ENCODE measurements around the gene SLC31A2. TPM values are rescaled to one million over a fixed set of nuclear protein-coding genes. Genes with fewer than 3 reads are reported as not detected.

Gene SLC31A2
- polyA plus RNA-seq, 1 of the 3 experiments (the other 2 are of a cell fraction), result 6.4 TPM

GRCh38 chr9:113181165-113181564, 30.4 kb downstream of the SLC31A2 start:
- no peak for TF ChIP-seq MAX (IDR thresholded peaks at IDR 0.05; ENCODE audit: low read depth)
- no peak for TF ChIP-seq GABPA (IDR thresholded peaks at IDR 0.05; ENCODE audit: low read depth)
- no peak for TF ChIP-seq FOSL2 (IDR thresholded peaks at IDR 0.05; ENCODE audit: borderline replicate concordance, low read depth)
- TF ChIP-seq PBX3 (IDR thresholded peaks at IDR 0.05), result no peak
- TF ChIP-seq CTCF (IDR thresholded peaks at IDR 0.05), result no peak
- no peak for TF ChIP-seq YY1 (IDR thresholded peaks at IDR 0.05; ENCODE audit: low read depth)
- TF ChIP-seq NFIC (IDR thresholded peaks at IDR 0.05; ENCODE audit: borderline replicate concordance), result no peak
- TF ChIP-seq JUND (IDR thresholded peaks at IDR 0.05), result no peak
- no peak for TF ChIP-seq TAF1 (IDR thresholded peaks at IDR 0.05; ENCODE audit: borderline replicate concordance, low read depth, low read length)
- TF ChIP-seq EZH2phosphoT487 (IDR thresholded peaks at IDR 0.05; ENCODE audit: borderline replicate concordance, low read depth), result no peak
- no peak for TF ChIP-seq EP300 (IDR thresholded peaks at IDR 0.05; ENCODE audit: borderline replicate concordance in 1 of 2, low read depth in 1 of 2, low read length in 1 of 2)
- TF ChIP-seq MXI1 (IDR thresholded peaks at IDR 0.05; ENCODE audit: low read depth, low read length), result no peak
- TF ChIP-seq NRF1 (IDR thresholded peaks at IDR 0.05; ENCODE audit: low read depth, low read length), result no peak
- TF ChIP-seq RXRA (IDR thresholded peaks at IDR 0.05; ENCODE audit: borderline replicate concordance, low read depth), result no peak
- no peak for TF ChIP-seq CHD2 (IDR thresholded peaks at IDR 0.05; ENCODE audit: low read length, partially characterized antibody)
- Histone ChIP-seq H3K36me3 (replicated peaks in 1 of 2; ENCODE audit: control insufficient read depth in 1 of 2, insufficient read depth in 2 of 2, low read length in 1 of 2) (peaks cover 48 to 84% of the 10 kb centered on the region in 2 experiments), H3K9me2 (no peaks in the 10 kb centered on the region), H4K20me1 (ENCODE audit: insufficient read depth) (no peaks in the 10 kb centered on the region), H2AFZ (ENCODE audit: low read depth) (no peak overlapping the region), H3K27ac (ENCODE audit: low read depth in 2 of 2, low read length in 1 of 2) (no peak overlapping the region), H3K4me1 (ENCODE audit: control insufficient read depth in 1 of 2, insufficient read depth in 2 of 2, low read depth in 1 of 2, low read length in 1 of 2) (no peaks in the 10 kb centered on the region), H3K9me3 (no peaks in the 10 kb centered on the region), H3K9ac (no peak overlapping the region), H3F3A (replicated peaks; ENCODE audit: insufficient read depth) (peaks cover 4% of the 10 kb centered on the region), H3K4me2 (no peak overlapping the region), H3K79me2 (ENCODE audit: insufficient read depth) (no peaks in the 10 kb centered on the region), H3K27me3 (ENCODE audit: insufficient read depth) (no peaks in the 10 kb centered on the region), H3K4me3 (ENCODE audit: low read depth in 2 of 2, low read length in 1 of 2) (no peak overlapping the region)
- POLR2A ChIA-PET, result no interaction called here
- DNase-seq, result no peak
- CTCF ChIA-PET, result interaction anchor here (1.2 to 1.8 kb wide), 2 partner anchors 19 to 69 kb away, joined by 3 to 4 read pairs; no protein-coding TSS in a partner anchor

GRCh38 chr9:113183956-113184488, 33.2 kb downstream of the SLC31A2 start:
- no peak overlapping the region for H3K4me2 ChIP-seq
- no peaks in the 10 kb centered on the region for H3K79me2 ChIP-seq (ENCODE audit: insufficient read depth)
- WGBS (ENCODE audit: low lambda C conversion rate), result 94% methylated on average over 2 of the region's 2 CpGs
- no peak for DNase-seq
- H3K9ac ChIP-seq, result no peak overlapping the region
- H3K36me3 ChIP-seq (replicated peaks in 1 of 2; ENCODE audit: control insufficient read depth in 1 of 2, insufficient read depth in 2 of 2, low read length in 1 of 2), result peaks cover 54 to 86% of the 10 kb centered on the region in 2 experiments
- H3K9me3 ChIP-seq, result no peaks in the 10 kb centered on the region
- ChIA-PET CTCF (interaction anchor here (1.6 to 2.6 kb wide), 2 partner anchors 11 to 18 kb away, joined by 3 to 9 read pairs; no protein-coding TSS in a partner anchor), POLR2A (no interaction called here)
- H3F3A ChIP-seq (replicated peaks; ENCODE audit: insufficient read depth), result peaks cover 4% of the 10 kb centered on the region
- no peak overlapping the region for H2AFZ ChIP-seq (ENCODE audit: low read depth)
- H3K27me3 ChIP-seq (ENCODE audit: insufficient read depth), result no peaks in the 10 kb centered on the region
- no peaks in the 10 kb centered on the region for H3K4me1 ChIP-seq (ENCODE audit: control insufficient read depth in 1 of 2, insufficient read depth in 2 of 2, low read depth in 1 of 2, low read length in 1 of 2)
- no peak for TF ChIP-seq CHD2 (IDR thresholded peaks at IDR 0.05; ENCODE audit: low read length, partially characterized antibody)
- TF ChIP-seq IRF3 (IDR thresholded peaks at IDR 0.05; ENCODE audit: low read depth, low read length), result no peak
- TF ChIP-seq YY1 (IDR thresholded peaks at IDR 0.05; ENCODE audit: low read depth), result no peak
- TF ChIP-seq RAD21 (IDR thresholded peaks at IDR 0.05; ENCODE audit: low read length), result no peak
- H3K4me3 ChIP-seq (ENCODE audit: low read depth in 2 of 2, low read length in 1 of 2), result no peak overlapping the region
- no peaks in the 10 kb centered on the region for H3K9me2 ChIP-seq
- H4K20me1 ChIP-seq (ENCODE audit: insufficient read depth), result no peaks in the 10 kb centered on the region
- H3K27ac ChIP-seq (ENCODE audit: low read depth in 2 of 2, low read length in 1 of 2), result no peak overlapping the region

All from SK-N-SH (cell line).